ENCODE data around the gene PARD3B. TPM values are rescaled to one million over a fixed set of nuclear protein-coding genes. Genes with fewer than 3 reads are reported as not detected.

The PARD3B gene
- total RNA-seq, 1 donor from 2014 or later, result 29.7 TPM

DNA sequence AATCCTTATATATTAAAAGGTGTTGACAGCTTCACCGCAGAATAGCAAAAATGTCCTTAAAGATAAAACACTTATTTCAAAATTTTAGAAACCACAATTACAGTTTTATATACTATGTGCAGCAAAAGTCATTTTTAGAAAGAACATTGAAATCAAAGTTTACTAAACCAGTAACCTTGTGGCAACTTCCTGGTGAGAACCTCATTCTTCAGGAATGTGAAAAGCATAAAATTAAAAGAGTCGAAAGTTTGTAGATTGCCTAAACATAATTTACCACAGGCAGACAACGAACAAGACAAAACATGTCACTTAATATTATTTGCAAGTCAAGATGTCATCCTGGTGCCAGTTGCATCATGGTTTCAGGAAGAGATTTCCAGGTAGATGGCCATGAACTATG, 1028.7 kb downstream of the PARD3B start:
- Mint-ChIP-seq H3K4me3 (ENCODE audit: low read depth) (no peak overlapping the region), H3K36me3 (ENCODE audit: insufficient read depth) (peaks cover 8% of the 10 kb centered on the region), H3K27me3 (no peaks in the 10 kb centered on the region), H3K4me1 (ENCODE audit: low read depth) (no peaks in the 10 kb centered on the region), H3K9me3 (ENCODE audit: low read depth) (peaks cover 25% of the 10 kb centered on the region), H3K27ac (no peak overlapping the region)
- TF ChIP-seq, protein P1, sequence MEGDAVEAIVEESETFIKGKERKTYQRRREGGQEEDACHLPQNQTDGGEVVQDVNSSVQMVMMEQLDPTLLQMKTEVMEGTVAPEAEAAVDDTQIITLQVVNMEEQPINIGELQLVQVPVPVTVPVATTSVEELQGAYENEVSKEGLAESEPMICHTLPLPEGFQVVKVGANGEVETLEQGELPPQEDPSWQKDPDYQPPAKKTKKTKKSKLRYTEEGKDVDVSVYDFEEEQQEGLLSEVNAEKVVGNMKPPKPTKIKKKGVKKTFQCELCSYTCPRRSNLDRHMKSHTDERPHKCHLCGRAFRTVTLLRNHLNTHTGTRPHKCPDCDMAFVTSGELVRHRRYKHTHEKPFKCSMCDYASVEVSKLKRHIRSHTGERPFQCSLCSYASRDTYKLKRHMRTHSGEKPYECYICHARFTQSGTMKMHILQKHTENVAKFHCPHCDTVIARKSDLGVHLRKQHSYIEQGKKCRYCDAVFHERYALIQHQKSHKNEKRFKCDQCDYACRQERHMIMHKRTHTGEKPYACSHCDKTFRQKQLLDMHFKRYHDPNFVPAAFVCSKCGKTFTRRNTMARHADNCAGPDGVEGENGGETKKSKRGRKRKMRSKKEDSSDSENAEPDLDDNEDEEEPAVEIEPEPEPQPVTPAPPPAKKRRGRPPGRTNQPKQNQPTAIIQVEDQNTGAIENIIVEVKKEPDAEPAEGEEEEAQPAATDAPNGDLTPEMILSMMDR (IDR thresholded peaks at IDR 0.05; ENCODE audit: unreplicated experiment), result no peak
- DNase-seq (ENCODE audit: low spot score, unreplicated experiment), result no peak

DNA sequence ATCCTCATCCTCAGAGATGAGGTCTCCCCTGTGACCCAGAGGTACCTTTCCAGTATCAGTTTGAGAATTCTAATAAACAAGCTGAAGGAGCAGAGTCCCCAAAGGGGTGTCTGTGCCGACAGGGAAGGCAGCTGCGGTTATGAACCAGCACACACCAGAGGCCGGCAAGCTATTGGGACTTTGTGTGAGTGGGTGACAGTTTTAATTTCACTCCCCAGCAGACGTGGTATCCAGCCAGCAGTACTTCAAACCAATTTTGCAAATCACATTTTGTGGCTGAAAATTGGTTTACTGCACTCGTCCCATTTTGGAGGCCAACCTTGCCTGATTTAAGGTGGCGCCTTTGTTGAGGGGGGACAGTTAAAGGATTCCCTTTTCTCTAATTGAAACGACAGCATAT, 1034.1 kb downstream of the PARD3B start:
- no peaks in the 10 kb centered on the region for H3K4me1 Mint-ChIP-seq (ENCODE audit: low read depth)
- H3K27me3 Mint-ChIP-seq, result no peaks in the 10 kb centered on the region
- peaks cover 8% of the 10 kb centered on the region for H3K36me3 Mint-ChIP-seq (ENCODE audit: insufficient read depth)
- no peak for DNase-seq (ENCODE audit: low spot score, unreplicated experiment)
- H3K9me3 Mint-ChIP-seq (ENCODE audit: low read depth), result peaks cover 25% of the 10 kb centered on the region
- H3K4me3 Mint-ChIP-seq (ENCODE audit: low read depth), result no peak overlapping the region
- TF ChIP-seq, protein P1 (IDR thresholded peaks at IDR 0.05; ENCODE audit: unreplicated experiment), result no peak
- no peak overlapping the region for H3K27ac Mint-ChIP-seq

DNA sequence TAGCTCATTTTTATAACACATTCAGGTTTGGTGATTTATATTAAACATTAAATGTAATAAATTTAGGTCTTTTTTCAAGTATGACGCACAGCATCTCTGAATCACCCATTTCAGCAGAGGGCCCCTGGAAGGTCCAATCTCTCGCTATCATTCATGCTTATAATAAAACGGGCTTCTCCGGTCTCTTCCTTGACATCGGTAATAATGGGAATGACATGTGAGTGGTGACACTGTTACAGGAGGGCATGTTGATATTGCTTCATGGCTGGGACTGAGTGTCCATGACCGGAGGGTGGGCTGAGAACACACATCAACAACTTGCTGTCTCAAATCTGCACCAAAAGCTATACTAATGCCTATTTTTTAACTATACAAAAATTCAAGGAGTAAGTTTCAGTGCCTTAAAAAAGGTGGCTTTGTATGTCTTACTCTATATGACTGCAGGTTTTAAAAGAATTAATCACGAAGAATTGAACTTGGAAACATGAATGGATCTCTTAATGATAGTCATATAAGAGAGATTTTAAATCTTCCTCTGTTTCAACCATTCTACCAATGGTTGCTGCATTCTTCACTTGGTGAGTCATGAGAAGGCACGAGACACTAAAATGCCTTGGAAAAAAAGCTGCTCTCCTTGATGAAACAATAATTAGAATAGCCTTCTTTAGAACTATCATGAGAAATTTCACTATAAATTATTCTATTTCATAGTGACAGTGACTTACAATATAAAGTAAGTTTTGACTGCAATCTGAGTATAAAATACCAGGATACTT, 1035.1 kb downstream of the PARD3B start:
- H3K36me3 Mint-ChIP-seq (ENCODE audit: insufficient read depth), result peaks cover 8% of the 10 kb centered on the region
- DNase-seq (ENCODE audit: low spot score, unreplicated experiment), result no peak
- no peak overlapping the region for H3K4me3 Mint-ChIP-seq (ENCODE audit: low read depth)
- TF ChIP-seq, protein P1 (IDR thresholded peaks at IDR 0.05; ENCODE audit: unreplicated experiment), result no peak
- H3K27me3 Mint-ChIP-seq, result no peaks in the 10 kb centered on the region
- H3K9me3 Mint-ChIP-seq (ENCODE audit: low read depth), result peaks cover 22% of the 10 kb centered on the region
- H3K27ac Mint-ChIP-seq, result no peak overlapping the region
- H3K4me1 Mint-ChIP-seq (ENCODE audit: low read depth), result no peaks in the 10 kb centered on the region

DNA sequence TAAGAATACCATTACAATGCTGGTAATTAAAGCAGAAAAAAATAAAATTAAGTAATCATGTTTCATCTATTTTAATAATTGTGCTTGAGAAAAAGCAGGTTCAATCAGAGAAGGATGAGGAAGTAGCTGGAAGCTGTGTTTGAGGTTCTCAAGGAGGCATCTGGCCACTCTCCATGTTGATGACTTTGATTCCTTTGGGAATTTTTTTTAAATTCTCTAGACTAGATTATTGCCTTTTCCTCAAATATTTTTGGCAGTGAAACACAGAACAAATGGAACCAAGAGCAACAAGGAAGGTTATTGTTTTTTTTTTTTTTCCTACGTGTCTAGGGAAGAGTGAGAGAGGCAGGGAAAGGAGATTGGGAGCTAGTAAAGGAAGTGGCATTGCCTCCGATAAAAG, 1037.1 kb downstream of the PARD3B start:
- TF ChIP-seq, protein P1 (IDR thresholded peaks at IDR 0.05; ENCODE audit: unreplicated experiment), result no peak
- Mint-ChIP-seq H3K9me3 (ENCODE audit: low read depth) (peaks cover 6% of the 10 kb centered on the region), H3K4me3 (ENCODE audit: low read depth) (no peak overlapping the region), H3K36me3 (ENCODE audit: insufficient read depth) (no peaks in the 10 kb centered on the region), H3K27me3 (no peaks in the 10 kb centered on the region), H3K27ac (no peak overlapping the region), H3K4me1 (ENCODE audit: low read depth) (no peaks in the 10 kb centered on the region)
- no peak for DNase-seq (ENCODE audit: low spot score, unreplicated experiment)

DNA sequence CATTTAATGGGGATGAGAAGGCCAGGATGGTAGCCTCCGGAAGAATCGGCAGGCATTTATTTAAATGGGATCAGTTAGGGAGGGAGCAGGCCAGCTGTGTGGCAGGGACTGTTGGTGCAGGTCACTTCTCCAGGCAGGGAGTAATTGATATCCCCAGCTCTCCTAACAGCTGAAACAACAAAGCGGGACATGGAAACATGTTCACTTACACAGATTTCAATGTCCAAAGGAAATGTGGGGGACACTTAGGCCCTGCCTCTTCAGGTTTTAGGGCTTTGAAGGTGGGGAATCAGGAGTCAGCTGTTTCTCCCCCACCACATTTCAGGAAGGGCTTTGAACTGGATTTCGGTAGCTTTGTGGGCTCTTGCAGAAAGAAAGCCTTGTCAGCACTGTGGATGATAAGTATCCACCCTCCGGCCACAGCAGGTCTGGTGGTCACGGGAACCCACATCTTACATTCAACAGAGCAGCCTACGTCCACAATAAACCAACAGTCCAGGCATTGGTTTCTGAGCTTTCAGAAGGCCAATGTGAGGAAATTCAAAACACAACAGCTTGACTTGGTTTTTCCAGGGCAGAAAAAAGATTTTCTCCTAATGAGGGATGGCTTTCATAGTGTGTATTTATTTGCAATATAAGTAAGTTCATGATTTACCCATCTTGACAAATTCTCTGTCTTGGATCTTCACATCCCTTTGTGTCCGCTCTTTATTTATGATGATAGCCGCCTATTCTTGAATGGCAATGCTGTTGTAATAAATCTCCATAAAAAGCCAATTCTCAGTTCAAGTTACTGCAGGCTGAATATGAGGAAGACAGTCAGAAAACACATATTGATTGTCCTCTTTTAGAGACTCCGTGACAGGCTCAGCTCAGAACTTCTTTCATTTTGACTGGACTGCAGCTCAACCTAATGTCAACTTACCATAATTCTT, 1040.4 kb downstream of the PARD3B start:
- TF ChIP-seq, protein P1 (IDR thresholded peaks at IDR 0.05; ENCODE audit: unreplicated experiment), result no peak
- Mint-ChIP-seq H3K27ac (no peak overlapping the region), H3K36me3 (ENCODE audit: insufficient read depth) (no peaks in the 10 kb centered on the region)

More for the DNA sequence above, 1040.4 kb downstream of the PARD3B start:
- Mint-ChIP-seq H3K4me1 (ENCODE audit: low read depth) (no peaks in the 10 kb centered on the region), H3K9me3 (ENCODE audit: low read depth) (no peaks in the 10 kb centered on the region), H3K27me3 (no peaks in the 10 kb centered on the region), H3K4me3 (ENCODE audit: low read depth) (no peak overlapping the region)
- DNase-seq (ENCODE audit: low spot score, unreplicated experiment), result no peak

Data from progenitor cell of endocrine pancreas (in vitro differentiated cells).